HG03045 (cell line): Measurements from ENCODE around the gene HOXD8.

Experiments used
- ATAC-seq: cut with Tn5 transposase; IDR thresholded peaks from one replicate; pipeline ENCODE4 v1.9.1; 2021; ENCODE audit warnings: mild to moderate bottlenecking, moderate library complexity; ENCODE audit not compliant: unreplicated experiment

HOXD8 gene

GRCh38 chr2:176128172-176128981 lies 1.1 kb upstream of the HOXD8 start:
- no peak for ATAC-seq

GRCh38 chr2:176129813-176130146 lies 275 bp downstream of the HOXD8 start:
- ATAC-seq, result no peak

- no peak for ATAC-seq
Measured at GRCh38 chr2:176130147-176130956, 847 bp downstream of the HOXD8 start.

GRCh38 chr2:176130957-176131847 lies 1.7 kb downstream of the HOXD8 start:
- no peak for ATAC-seq

GRCh38 chr2:176131848-176132158 lies 2.3 kb downstream of the HOXD8 start:
- ATAC-seq, result no peak

GRCh38 chr2:176132205-176133171 lies 3.0 kb downstream of the HOXD8 start:
- ATAC-seq, result no peak

GRCh38 chr2:176133389-176133788 lies 3.9 kb downstream of the HOXD8 start:
- no peak for ATAC-seq

DNA sequence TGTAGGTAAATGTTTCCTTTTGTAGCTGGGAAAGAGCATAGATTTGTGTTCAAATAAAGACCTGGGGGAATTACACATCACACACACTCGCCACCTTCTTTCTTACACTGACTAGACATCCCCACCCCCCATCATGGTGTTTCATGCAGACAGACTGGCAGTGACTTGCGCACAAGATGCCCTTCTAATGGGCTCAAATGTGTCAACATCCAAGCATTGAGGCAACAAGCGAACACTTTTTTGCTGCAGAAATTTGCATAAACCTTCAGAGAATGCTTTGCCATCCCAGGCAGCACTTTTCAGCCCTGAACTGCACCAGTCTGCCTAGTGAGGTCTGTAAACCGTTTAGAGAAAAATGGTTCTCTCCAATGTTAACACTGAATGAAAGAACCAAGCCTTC lies 4.5 kb downstream of the HOXD8 start:
- ATAC-seq, result no peak

DNA sequence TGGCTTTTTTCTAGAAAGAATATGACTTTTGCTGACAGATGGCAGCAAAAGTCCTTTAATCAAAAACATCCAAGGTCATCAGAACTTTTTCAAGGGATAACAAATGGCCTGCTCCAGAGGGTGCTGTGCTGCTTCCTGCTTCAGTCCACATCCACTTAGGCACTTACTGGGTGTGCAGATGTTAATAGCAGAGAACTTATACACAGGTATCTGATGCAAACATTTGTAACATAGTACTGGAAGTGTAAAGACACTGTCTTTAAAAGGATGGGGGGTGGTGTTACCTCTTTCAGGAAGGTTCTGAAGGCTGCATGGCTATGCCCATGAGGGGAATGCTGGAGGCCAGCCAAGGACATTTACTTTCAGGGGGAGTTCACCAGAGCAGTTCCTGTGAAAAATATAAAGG lies 5.5 kb downstream of the HOXD8 start:
- no peak for ATAC-seq

- ATAC-seq, result no peak
Measured at GRCh38 chr2:176136374-176137251, 7.1 kb downstream of the HOXD8 start.

DNA sequence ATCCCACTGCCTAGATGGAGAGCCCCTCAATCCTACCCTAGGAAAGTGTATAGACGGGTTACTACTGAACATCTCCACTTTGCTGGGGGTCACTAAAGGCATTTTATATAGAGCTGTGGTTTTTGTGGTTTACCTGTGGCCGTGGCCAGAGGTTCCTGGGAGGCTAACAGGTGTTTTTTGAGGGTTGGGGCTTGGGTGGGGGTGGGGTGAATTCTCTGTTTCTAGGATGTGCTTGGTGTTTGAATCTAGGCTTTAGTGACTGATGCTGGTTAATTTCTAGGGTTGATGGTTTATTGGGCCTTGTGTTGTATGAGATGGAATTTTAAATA lies 7.7 kb downstream of the HOXD8 start:
- ATAC-seq, result no peak

DNA sequence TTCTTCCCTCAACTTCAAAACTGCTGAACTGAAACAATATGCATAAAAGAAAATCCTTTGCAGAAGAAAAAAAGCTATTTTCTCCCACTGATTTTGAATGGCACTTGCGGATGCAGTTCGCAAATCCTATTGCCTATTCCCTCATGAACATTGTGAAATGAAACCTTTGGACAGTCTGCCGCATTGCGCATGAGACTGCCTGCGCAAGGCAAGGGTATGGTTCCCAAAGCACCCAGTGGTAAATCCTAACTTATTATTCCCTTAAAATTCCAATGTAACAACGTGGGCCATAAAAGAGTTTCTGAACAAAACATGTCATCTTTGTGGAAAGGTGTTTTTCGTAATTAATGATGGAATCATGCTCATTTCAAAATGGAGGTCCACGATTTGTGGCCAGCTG lies 8.4 kb downstream of the HOXD8 start:
- ATAC-seq, result no peak

DNA sequence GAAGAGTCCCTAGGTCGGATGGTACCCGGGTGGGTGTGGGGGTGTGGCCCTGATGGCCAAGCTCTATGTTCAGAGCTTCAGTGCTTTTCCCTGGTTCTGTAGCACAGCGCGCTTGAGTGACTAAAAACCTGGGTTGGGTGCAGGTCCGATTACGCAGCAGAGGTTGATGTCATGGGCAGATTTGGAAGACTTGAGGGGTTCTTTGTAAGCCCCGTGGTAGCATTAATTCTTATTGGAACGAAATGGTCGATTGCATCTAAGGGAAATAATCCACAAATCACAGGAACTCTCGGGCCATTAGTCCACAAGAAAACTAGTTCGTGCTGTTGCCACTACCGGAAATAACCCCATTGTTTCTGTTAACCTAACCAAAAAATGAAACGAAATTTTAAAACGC lies 9.0 kb downstream of the HOXD8 start:
- ATAC-seq, result no peak

DNA sequence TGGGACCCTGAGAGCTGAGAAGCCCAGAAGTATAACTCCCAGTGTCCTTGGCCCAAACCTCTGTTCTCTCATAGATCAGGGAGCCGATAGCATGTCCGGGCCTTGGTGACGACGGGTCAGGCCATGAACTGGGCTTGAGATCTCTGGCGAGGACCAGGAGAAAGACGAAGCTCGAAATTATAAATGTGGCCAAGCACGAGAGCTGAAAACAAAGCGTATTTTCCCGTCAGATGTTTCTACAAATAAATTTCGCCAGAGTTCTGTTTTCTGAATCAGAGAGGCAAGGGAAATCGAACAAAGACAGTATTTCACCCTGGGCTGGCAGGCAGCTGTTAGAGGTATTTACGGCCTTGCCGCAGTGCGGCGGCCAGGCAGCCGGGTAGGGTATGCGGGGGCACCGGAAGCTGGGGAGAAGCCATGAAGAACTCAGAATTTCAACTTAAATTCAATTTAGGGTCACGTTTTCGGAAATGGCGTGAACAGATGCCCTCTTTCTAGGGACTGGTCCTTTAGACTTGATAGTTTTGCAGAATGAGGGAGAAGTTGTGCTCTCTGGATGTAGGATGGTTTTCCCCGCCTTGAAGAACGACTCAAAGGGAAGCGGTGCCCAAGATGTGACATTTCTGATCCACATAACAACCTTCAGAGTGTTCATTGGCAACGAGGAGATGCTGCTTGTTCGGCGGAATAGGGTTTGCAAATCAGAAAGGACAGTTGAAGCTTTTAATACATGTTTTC lies 9.6 kb downstream of the HOXD8 start:
- no peak for ATAC-seq

DNA sequence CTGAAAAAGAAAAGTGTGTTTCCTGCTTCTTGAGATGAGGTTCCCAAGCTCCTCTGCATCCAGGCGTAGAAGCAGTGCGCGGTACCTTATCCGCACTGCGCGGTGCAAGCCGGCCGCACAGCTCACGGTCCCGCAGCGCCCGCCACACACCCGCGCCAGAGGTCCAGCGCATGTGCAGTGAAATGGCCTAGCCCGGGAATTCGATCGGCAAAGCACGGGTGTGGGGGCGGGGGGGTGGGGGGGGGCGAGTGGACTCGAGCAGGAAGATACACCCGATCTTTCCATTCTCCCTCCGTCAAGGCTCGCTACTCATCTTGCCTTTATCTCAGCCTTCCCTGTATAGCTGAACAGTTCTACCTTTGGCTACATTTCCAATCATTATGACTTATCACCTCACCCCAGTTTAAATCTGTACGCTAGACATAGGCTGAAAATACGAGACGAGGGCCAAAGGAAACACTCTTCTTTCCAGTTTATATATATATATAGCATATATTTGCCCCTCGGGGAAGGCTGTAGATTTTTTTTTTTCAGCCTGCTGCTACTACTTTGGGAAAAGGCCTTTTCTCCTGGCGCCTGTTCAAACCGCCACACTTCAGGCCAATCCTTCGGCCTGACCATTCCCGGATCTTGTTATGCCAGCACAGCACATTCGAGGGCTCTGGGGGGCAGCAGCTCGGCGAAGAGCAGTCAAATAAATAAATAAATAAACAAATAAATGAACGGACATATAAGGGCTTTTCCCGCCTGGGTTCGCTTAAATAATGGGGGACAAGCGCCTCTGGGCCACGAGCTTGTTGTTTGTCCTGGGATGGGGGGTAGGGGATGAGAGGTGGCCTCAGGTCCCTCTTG lies 10.4 kb downstream of the HOXD8 start:
- ATAC-seq, result no peak

DNA sequence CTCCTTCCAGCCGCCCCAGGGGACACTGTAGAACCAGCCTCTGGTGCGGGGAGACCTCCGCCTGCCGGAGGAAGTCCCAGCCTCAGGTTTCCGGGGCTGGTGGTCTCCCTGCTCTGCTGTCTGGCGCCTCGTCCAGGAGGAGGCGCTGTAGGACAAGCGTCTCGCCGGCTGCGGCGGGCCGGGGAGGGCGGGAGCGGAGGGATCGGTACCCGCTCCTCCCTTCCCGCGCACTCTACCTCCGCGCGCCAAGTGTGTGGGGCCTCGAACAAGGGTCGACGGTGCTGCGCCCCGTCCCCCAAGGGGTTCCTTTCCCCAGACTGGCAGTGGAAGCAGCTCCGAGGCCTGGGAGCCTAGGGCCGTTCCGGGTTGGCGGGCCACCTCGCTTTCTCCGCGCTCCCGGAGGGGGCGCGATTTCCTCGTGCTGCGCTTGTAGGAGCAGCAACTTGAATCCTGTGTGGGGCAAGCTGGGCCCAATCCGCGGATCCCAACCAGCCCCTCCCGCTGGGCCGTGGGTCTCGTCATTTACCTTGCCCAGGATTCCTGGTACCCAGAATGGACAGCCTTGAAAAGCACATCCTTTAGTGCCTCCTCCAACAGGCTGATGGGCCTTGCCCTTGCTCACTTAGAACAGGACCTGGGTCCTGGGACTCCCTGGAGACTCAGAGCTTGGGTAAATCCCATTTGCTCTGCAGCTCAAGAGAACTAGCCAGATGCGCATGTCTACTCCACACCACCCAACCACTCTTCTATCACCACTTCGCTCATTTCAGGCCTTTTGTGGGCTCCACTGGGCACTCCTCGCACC lies 11.2 kb downstream of the HOXD8 start:
- peak; percentile 86 for ATAC-seq

DNA sequence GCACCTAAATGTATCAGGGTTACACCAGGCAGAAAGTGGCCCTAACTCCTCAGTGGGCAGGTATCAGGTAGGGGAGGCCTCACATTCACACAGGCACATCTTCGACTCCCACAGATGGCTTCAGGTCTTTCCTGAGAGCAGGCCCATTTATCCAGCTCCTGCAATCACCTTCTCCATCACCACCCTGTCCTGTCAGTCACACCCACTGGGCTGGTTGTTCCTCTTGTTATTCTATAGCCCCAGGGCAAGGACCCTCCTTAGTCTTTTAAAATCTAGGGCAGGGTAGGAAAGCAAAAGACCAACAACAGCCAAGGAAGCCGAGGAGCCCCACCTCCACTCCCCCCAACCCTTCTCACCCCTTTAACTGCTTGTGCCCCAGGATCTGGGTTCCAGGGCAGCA lies 12.8 kb downstream of the HOXD8 start:
- no peak for ATAC-seq
